ENCODE results near the gene BCAS3.
"Not testable (repeated sequence)": the region's sequence is repeated elsewhere in the genome, so short reads cannot be mapped to it uniquely, and the experiment has no call there.

Gene BCAS3

GRCh38 chr17:60804831-60805230 is 127.2 kb downstream of the BCAS3 start:
- no peak for DNase-seq

DNA sequence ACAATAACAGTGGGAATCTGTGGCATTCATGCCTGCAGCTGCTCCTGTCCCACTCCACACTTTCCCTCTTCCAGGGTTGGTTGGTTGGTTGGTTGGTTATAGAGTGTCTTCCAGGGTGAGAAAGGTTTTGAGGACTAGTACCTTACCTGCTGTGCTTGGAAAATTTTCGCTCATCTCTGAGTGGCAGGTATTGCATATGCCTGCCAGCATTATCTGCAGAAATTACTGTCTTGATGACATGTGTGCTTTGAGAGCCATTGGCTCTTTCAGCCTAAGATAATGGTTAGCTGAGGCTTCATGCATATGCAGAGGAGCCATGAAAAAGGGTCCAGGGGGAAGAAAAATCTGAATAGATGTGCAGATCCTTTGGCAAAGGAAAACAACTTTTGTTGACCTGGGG is 131.8 kb downstream of the BCAS3 start:
- DNase-seq: no peak

- DNase-seq: not testable (repeated sequence)
Observed at GRCh38 chr17:60814941-60815340, 137.3 kb downstream of the BCAS3 start.

GRCh38 chr17:60817192-60817591 is 139.5 kb downstream of the BCAS3 start:
- DNase-seq: no peak

DNA sequence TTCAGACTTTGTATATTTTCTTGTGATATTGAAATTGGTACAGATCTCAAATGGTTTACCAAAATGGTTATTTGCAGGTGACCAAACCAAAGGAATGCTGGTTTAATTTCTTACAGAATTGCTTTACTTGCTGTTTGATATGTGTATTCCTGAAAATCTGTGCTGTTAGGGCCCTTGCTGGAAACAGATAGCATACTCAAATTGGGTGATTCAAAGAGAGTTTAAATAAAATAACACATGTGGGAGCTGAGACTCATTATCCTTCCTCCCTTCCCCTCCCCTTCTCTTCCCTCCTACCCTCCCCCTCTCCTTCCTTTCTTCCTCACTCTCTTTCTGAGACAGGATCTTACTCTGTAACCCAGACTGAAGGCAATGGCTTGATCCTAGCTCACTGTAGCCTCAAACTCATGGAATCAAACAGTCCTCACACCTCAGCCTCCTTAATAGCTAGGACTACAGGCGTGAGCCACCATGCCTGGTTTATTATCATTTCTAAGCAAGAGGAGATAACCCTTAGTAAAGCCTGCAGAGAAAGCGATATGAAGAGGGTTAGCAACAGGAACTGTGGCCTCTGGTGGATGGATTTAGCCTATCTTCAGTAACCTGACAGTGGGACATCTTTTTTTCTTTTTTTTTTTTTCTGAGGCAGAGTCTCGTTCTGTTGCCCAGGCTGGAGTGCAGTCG is 141.9 kb downstream of the BCAS3 start:
- DNase-seq: no peak

DNA sequence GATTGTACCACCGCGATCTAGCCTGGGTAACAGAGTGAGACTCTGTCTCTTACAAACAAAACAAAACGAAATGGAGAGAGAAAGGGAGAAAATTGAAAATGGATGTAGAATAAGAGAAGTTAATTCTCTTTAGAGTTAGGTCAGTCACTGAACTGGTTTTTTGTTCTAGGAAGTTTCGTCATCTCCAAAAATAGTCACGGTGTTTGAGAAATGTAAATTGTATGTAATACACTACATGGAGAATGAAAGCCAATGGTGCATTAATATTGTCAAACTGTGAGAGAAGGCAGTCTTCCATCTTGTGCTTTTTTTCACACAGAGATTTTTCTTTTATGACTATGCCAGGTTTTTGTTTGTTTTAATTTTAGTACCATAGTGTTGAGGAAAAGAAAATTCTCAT is 145.9 kb downstream of the BCAS3 start:
- no peak for DNase-seq

- DNase-seq: no peak
Observed at GRCh38 chr17:60825351-60825750, 147.7 kb downstream of the BCAS3 start.

DNA sequence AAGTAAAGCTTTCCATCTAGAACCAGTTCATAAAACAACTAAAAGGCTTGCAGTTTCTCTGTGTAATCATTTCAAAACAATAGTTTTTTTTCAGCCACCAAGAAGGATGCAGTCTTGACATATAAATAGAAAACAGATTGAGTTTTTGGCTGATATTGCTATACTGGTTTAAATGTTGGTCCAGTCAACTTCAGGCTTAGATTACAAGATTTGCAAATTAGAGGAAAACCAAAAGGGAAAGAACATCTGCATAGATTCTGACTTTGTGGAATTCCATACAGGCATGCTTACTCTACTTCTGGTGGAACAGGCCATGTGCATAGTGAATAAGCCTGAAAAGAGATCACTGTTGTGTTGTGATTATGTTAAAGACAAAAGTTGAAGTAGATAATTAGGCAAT is 150.3 kb downstream of the BCAS3 start:
- DNase-seq: no peak

GRCh38 chr17:60832151-60832585 is 154.5 kb downstream of the BCAS3 start:
- no peak for DNase-seq

- no peak for DNase-seq
Observed at GRCh38 chr17:60832631-60833030, 155.0 kb downstream of the BCAS3 start.

- no peak for DNase-seq
Observed at GRCh38 chr17:60840456-60840855, 162.8 kb downstream of the BCAS3 start.

DNA sequence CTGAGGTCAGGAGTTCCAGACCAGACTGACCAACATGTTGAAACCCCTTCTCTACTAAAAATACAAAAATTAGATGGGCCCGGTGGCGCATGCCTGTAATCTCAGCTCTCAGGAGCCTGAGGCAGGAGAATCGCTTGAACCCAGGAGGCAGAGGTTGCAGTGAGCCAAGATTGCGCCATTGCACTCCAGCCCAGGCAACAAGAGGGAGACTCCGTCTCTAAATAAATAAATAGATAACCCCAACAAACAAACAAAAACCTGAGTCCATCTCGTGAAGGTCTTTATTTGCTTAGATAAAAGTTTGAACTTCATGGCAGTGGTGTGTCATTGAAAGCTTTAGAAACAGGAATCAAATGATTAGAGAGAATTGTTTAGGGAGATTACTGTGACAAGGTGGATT is 167.4 kb downstream of the BCAS3 start:
- DNase-seq: no peak

DNA sequence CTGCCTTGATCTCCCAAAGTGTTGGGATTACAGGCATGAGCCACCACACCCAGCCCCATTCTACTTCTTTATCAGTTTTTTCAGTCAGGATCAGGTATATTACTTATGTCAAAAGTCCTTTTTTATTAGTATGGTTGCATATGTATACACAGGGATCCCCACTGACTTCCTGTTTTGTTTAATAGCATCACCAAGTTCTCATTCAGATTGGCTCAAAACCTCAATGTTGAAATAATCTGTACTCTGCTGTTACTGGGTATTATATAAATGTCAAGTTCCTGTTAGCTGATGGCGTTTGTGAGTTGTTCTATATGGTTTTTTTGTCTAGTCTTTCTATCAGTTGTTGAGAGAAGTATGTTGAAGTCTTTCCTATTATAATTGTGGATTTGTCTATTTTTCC is 168.5 kb downstream of the BCAS3 start:
- no peak for DNase-seq

DNA sequence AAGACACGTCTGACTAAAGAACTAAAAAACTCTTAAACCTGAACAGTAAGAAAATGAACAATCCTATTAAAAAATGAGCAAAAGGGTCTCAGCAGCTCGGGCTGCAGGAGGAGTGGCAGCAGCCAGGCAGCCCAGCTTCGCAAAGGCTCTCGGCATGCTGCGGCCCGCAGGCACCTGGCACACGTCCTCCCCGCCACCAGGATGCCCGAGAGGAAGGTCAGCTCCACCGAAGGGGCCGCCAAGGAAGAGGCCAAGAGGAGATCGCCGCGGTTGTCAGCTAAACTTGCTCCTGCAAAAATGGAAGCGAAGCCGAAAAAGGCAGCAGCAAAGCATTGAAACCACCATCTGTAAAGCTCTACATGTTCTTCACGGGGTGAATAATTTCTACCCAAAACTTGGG is 173.5 kb downstream of the BCAS3 start:
- no peak for DNase-seq

DNA sequence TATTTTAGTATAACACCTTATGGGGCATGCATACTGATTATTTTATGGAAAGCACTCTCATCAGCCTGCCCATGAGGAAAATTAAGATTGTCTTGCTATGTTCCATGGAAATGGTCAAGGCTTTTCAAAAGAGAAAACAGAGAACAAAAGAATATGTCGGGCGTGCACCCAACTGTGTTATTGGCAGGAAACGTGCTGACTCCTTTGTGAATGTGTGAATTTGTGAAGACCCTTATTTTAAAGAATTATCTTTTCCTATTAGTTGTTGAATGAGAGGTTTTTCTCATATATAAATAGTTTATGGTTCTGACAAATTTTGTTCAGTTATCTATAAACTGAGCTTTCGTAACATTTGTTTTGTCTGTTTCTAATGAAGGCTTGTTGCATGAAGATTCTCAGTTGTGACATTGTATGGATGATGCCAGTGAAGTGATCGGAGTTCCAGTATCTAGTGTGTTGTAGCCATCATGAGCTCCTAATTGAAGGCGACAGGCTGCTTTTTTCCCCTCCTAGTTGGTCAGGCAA is 180.0 kb downstream of the BCAS3 start:
- DNase-seq: no peak

GRCh38 chr17:60862482-60862881 is 184.8 kb downstream of the BCAS3 start:
- DNase-seq: no peak

DNA sequence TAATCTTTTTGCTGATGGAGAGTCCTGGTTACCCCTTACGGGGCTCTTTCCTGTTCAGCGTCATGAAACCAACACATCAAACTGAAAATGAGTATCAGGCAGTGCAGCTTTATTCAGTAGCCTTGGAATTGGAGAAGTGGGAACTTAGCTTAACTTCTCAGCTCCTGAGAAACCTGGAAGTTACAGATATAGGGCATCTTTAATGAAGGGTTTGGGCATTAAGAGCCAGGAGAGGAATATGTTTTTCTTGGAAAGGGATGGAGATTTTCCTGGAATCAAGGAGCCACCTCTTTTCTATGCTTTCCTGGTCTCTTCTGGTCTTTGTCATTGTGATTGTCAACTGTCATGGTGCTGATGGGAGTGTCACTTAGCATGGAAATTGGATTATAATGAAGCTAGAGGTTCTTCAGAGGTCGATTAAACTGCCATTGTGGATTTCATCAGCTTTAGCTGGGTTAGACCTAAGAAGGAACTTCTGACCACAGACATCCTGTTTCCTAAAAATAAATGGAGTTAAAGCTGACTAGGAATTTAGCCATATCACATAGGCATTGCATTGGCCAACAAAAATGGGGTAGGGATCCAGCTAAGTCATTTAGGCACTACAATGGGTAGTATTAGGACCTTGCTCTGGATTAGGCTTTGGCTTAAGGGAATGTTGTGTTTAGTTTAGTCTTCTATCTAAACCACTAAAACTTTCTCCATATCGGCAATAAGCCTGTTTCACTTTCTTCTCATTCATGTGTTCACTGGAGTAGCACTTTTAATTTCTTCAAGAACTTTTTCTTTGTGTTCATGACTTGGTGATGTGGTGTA is 186.4 kb downstream of the BCAS3 start:
- DNase-seq: no peak

DNA sequence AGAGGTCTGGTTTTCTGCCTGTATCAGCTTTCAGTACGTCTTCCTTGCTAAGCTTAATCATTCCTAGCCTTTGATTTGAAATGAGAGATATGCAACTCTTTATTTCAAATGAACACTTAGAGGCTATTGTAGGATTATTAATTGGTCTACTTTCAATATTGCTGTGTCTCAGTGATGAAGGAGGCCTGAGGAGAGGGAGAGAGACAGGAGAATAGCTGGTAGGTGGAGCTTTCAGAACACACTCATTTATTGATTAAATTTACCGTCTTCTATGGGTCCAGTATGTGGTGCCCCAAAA is 187.0 kb downstream of the BCAS3 start:
- DNase-seq: no peak

DNA sequence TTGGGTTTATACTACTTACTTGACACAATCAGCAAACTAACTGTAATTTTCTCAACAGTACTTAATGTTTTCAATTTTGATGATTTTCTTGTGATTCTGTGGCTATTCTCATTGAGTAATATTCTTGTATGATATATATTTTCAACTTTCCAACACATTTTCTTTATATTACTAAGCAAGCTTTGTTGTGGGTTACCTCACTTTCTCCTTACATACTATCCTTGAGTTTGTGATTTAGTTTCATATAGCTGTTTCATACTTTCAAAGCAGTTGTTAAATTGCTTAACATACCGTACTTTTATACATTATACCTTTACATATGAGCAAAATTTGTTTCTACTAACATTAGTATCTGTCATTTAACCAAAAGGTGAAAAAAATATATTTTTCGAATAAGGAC is 197.1 kb downstream of the BCAS3 start:
- DNase-seq: no peak

GRCh38 chr17:60886731-60887613 is 209.3 kb downstream of the BCAS3 start:
- DNase-seq: not testable (repeated sequence)

DNA sequence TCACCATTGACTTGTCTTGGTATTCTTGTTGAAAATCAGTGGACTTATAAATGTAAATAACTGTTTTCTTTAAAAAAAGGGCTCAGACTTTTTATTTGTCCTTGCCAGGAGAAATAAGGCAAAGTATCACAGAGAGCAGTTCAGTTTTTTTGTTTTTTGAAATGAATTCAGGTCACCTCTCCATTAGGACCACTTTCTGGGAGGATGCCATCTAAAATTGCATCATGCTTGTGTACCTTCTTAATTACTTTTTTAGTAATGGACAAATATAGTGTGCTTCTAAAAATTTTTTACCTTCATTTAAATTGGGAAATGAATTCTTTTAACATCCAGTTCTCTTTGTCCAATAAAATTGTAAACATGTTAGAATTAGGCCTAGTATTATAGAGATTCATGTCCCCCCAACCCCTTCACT is 210.0 kb downstream of the BCAS3 start:
- DNase-seq: no peak

- DNase-seq: no peak
Observed at GRCh38 chr17:60888812-60889709, 211.4 kb downstream of the BCAS3 start.

Measured in activated gamma-delta T cell treated with Interleukin-2 at 50 U/mL for 16 hours (primary cell).